ENCODE results near the gene ALOXE3. TPM values are rescaled to one million over a fixed set of nuclear protein-coding genes. Genes with fewer than 3 reads are reported as not detected.

ALOXE3 gene
- total RNA-seq, 2 experiments from 2014 or later, result 0.81 to 0.91 TPM

GRCh38 chr17:8154608-8155155 is 36.4 kb upstream of the ALOXE3 start:
- no peaks in the 10 kb centered on the region for H3K9me3 Mint-ChIP-seq
- Histone ChIP-seq H3K27ac (ENCODE audit: low read depth in 1 of 2, low read length in 2 of 2) (peak overlapping the region; percentile 99 to 100), H3K36me3 (ENCODE audit: insufficient read depth, low read length) (peaks cover 30% of the 10 kb centered on the region), H3K9me3 (ENCODE audit: control insufficient read depth in 1 of 2, insufficient read depth in 1 of 2, low read length in 2 of 2) (no peaks in the 10 kb centered on the region), H3K4me1 (ENCODE audit: insufficient read depth, low read length) (peaks cover 88% of the 10 kb centered on the region), H3K27me3 (ENCODE audit: control insufficient read depth in 1 of 2, insufficient read depth in 2 of 2, low read length in 2 of 2) (no peaks in the 10 kb centered on the region), H3K4me3 (ENCODE audit: low read length) (peak overlapping the region; percentile 86)
- intact Hi-C loops (cut with DNase I, micrococcal nuclease), result loop anchor here (5.0 to 10.0 kb wide), 4 partner anchors 93 to 670 kb away; partner anchors contain the start of genes CTC1 (in 1 of the 2), KDM6B (in 1 of the 2), PFAS (in 1 of the 2) and POLR2A (in 1 of the 2)
- H3K36me3 Mint-ChIP-seq (ENCODE audit: low read depth), result peaks cover 66% of the 10 kb centered on the region
- CTCF ChIA-PET, result interaction anchor here (1.1 to 3.1 kb wide), 3 partner anchors 14 to 16 kb away, joined by 3 to 32 read pairs (median 6); no protein-coding TSS in a partner anchor
- POLR2A ChIA-PET, result interaction anchor here (0.7 to 16.4 kb wide), 10 partner anchors 9 to 141 kb away, joined by 4 to 419 read pairs (median 26); partner anchors contain the start of genes BORCS6, SLC25A35, TMEM107 and VAMP2
- H3K27me3 Mint-ChIP-seq, result peaks cover 4% of the 10 kb centered on the region
- TF ChIP-seq CTCF (IDR thresholded peaks at IDR 0.05), result no peak
- ATAC-seq (ENCODE audit: poor library complexity), result no peak
- H3K4me1 Mint-ChIP-seq (ENCODE audit: low read depth), result peaks cover 62% of the 10 kb centered on the region
- no peak for DNase-seq
- H3K27ac Mint-ChIP-seq, result no peak overlapping the region
- H3K4me3 Mint-ChIP-seq, result no peak overlapping the region

GRCh38 chr17:8153957-8154607 is 35.8 kb upstream of the ALOXE3 start:
- intact Hi-C loops (cut with DNase I, micrococcal nuclease), result loop anchor here (10.0 kb wide), 2 partner anchors 319 to 669 kb away; partner anchors contain the start of genes KDM6B (in 1 of the 2), POLR2A (in 1 of the 2) and SLC35G6 (in 1 of the 2)
- TF ChIP-seq CTCF (IDR thresholded peaks at IDR 0.05), result no peak
- Mint-ChIP-seq H3K27ac (no peak overlapping the region), H3K27me3 (peaks cover 4% of the 10 kb centered on the region), H3K9me3 (no peaks in the 10 kb centered on the region), H3K4me3 (no peak overlapping the region), H3K4me1 (ENCODE audit: low read depth) (peaks cover 60% of the 10 kb centered on the region), H3K36me3 (ENCODE audit: low read depth) (peaks cover 71% of the 10 kb centered on the region)
- peaks cover 30% of the 10 kb centered on the region for H3K36me3 ChIP-seq (ENCODE audit: insufficient read depth, low read length)
- DNase-seq (peak; percentile 63 to 98 (median 90)), ATAC-seq (ENCODE audit: poor library complexity) (peak; percentile 8)
- ChIA-PET CTCF (interaction anchor here (1.1 to 2.0 kb wide), 2 partner anchors 13 to 15 kb away, joined by 3 to 6 read pairs; no protein-coding TSS in a partner anchor), POLR2A (interaction anchor here (0.6 to 16.4 kb wide), 11 partner anchors 9 to 141 kb away, joined by 3 to 419 read pairs (median 19); partner anchors contain the start of genes BORCS6, CTC1, SLC25A35 and TMEM107)
- H3K4me1 ChIP-seq (ENCODE audit: insufficient read depth, low read length), result peaks cover 87% of the 10 kb centered on the region
- H3K27ac ChIP-seq (ENCODE audit: low read depth in 1 of 2, low read length in 2 of 2), result peak overlapping the region; percentile 99 to 100
- no peaks in the 10 kb centered on the region for H3K9me3 ChIP-seq (ENCODE audit: control insufficient read depth in 1 of 2, insufficient read depth in 1 of 2, low read length in 2 of 2)
- H3K4me3 ChIP-seq (ENCODE audit: low read length), result peak overlapping the region; percentile 86
- no peaks in the 10 kb centered on the region for H3K27me3 ChIP-seq (ENCODE audit: control insufficient read depth in 1 of 2, insufficient read depth in 2 of 2, low read length in 2 of 2)

GRCh38 chr17:8153525-8153956 is 35.2 kb upstream of the ALOXE3 start:
- H3K4me3 ChIP-seq (ENCODE audit: low read length), result peak overlapping the region; percentile 86
- peak overlapping the region; percentile 95 for H3K4me3 Mint-ChIP-seq
- no peaks in the 10 kb centered on the region for H3K9me3 Mint-ChIP-seq
- no peak for TF ChIP-seq CTCF (IDR thresholded peaks at IDR 0.05)
- H3K36me3 Mint-ChIP-seq (ENCODE audit: low read depth), result peaks cover 71% of the 10 kb centered on the region
- POLR2A ChIA-PET, result interaction anchor here (0.6 to 16.4 kb wide), 10 partner anchors 10 to 142 kb away, joined by 3 to 419 read pairs (median 22); partner anchors contain the start of genes BORCS6, CTC1, SLC25A35 and TMEM107
- peaks cover 83% of the 10 kb centered on the region for H3K4me1 ChIP-seq (ENCODE audit: insufficient read depth, low read length)
- H3K27me3 ChIP-seq (ENCODE audit: control insufficient read depth in 1 of 2, insufficient read depth in 2 of 2, low read length in 2 of 2), result no peaks in the 10 kb centered on the region
- H3K36me3 ChIP-seq (ENCODE audit: insufficient read depth, low read length), result peaks cover 31% of the 10 kb centered on the region
- CTCF ChIA-PET, result interaction anchor here (1.0 to 2.0 kb wide), 3 partner anchors 13 to 16 kb away, joined by 3 to 6 read pairs (median 4); no protein-coding TSS in a partner anchor
- peak in 3 of 14 experiments; percentile 58 to 77 (median 68) for DNase-seq
- ATAC-seq (ENCODE audit: poor library complexity), result no peak
- peak overlapping the region; percentile 99 to 100 for H3K27ac ChIP-seq (ENCODE audit: low read depth in 1 of 2, low read length in 2 of 2)
- no peaks in the 10 kb centered on the region for H3K9me3 ChIP-seq (ENCODE audit: control insufficient read depth in 1 of 2, insufficient read depth in 1 of 2, low read length in 2 of 2)
- H3K27me3 Mint-ChIP-seq, result peaks cover 4% of the 10 kb centered on the region
- peaks cover 55% of the 10 kb centered on the region for H3K4me1 Mint-ChIP-seq (ENCODE audit: low read depth)
- H3K27ac Mint-ChIP-seq, result no peak overlapping the region
- intact Hi-C loops (cut with DNase I, micrococcal nuclease), result loop anchor here (10.0 kb wide), 2 partner anchors 319 to 669 kb away; partner anchors contain the start of genes KDM6B (in 1 of the 2), POLR2A (in 1 of the 2) and SLC35G6 (in 1 of the 2)
